C4-2B (cell line): ENCODE data around the gene FOLR2.
"Not testable (repeated sequence)": the region's sequence is repeated elsewhere in the genome, so short reads cannot be mapped to it uniquely, and the experiment has no call there.

Experiments used
- H3K27ac ChIP-seq: fragments of 450-650 bp; 2 replicates; pipeline ENCODE4 v1.5.1; 2017
- CTCF ChIP-seq: fragments of 450-650 bp; conservative IDR thresholded peaks from 2 replicates; pipeline ENCODE4 v1.5.1; 2017; ENCODE audit warnings: mild to moderate bottlenecking
- ZFX ChIP-seq: fragments of 450-650 bp; IDR thresholded peaks from 2 replicates; pipeline ENCODE4 v1.6.1; 2017

The FOLR2 gene

GRCh38 chr11:72188267-72188666 is 28.3 kb upstream of the FOLR2 start:
- TF ChIP-seq CTCF, result no peak
- no peak for TF ChIP-seq ZFX
- H3K27ac ChIP-seq, result no peak overlapping the region

GRCh38 chr11:72189455-72190250 is 26.9 kb upstream of the FOLR2 start:
- H3K27ac ChIP-seq, result no peak overlapping the region
- no peak for TF ChIP-seq CTCF
- TF ChIP-seq ZFX, result no peak

- H3K27ac ChIP-seq, result no peak overlapping the region
- TF ChIP-seq CTCF (no peak), ZFX (no peak)
These were observed 25.9 kb upstream of the FOLR2 start for GRCh38 chr11:72190631-72191071.

GRCh38 chr11:72191961-72192381 is 24.6 kb upstream of the FOLR2 start, which contains the start of gene FOLR1:
FOLR1 (plus strand) TSS chr11:72192140; CDS start chr11:72192174, 34 bp downstream.
- TF ChIP-seq CTCF (no peak), ZFX (no peak)
- no peak within 1 kb of the TSS for H3K27ac ChIP-seq

GRCh38 chr11:72195518-72196270 is 20.9 kb upstream of the FOLR2 start:
- TF ChIP-seq CTCF (no peak), ZFX (no peak)
- no peak overlapping the region for H3K27ac ChIP-seq

GRCh38 chr11:72201445-72201844 is 15.1 kb upstream of the FOLR2 start:
- H3K27ac ChIP-seq, result not testable (repeated sequence)

- no peak overlapping the region for H3K27ac ChIP-seq
- TF ChIP-seq CTCF (no peak), ZFX (no peak)
These were observed 14.0 kb upstream of the FOLR2 start for GRCh38 chr11:72202571-72202970.
